SW480 (cell line): ENCODE measurements around the gene ADARB1.

Experiments
- DNase-seq: peaks from one replicate; pipeline ENCODE4 v3.0.0-alpha.2; 2016; ENCODE audit warnings: low spot score

The ADARB1 gene

GRCh38 chr21:45169682-45170081, 95.3 kb downstream of the ADARB1 start:
- no peak for DNase-seq

GRCh38 chr21:45170987-45171386, 96.6 kb downstream of the ADARB1 start:
- no peak for DNase-seq

GRCh38 chr21:45172420-45172819, 98.0 kb downstream of the ADARB1 start:
- DNase-seq: no peak

GRCh38 chr21:45175326-45176095, 101.1 kb downstream of the ADARB1 start:
- no peak for DNase-seq

- DNase-seq: no peak
Observed at GRCh38 chr21:45176141-45176540, 101.8 kb downstream of the ADARB1 start.

GRCh38 chr21:45177039-45177438, 102.7 kb downstream of the ADARB1 start:
- no peak for DNase-seq

- no peak for DNase-seq
Observed at GRCh38 chr21:45178070-45178608, 103.8 kb downstream of the ADARB1 start.

- no peak for DNase-seq
Observed at GRCh38 chr21:45178971-45179370, 104.6 kb downstream of the ADARB1 start.

GRCh38 chr21:45179568-45180245, 105.3 kb downstream of the ADARB1 start:
- DNase-seq: no peak

- DNase-seq: no peak
Observed at GRCh38 chr21:45180246-45180599, 105.8 kb downstream of the ADARB1 start.

- no peak for DNase-seq
Observed at GRCh38 chr21:45182958-45183357, 108.6 kb downstream of the ADARB1 start.

GRCh38 chr21:45183852-45184251, 109.5 kb downstream of the ADARB1 start:
- no peak for DNase-seq

- no peak for DNase-seq
Observed at GRCh38 chr21:45184869-45185268, 110.5 kb downstream of the ADARB1 start.

GRCh38 chr21:45186709-45187108, 112.3 kb downstream of the ADARB1 start:
- no peak for DNase-seq

- no peak for DNase-seq
Observed at GRCh38 chr21:45187646-45188045, 113.3 kb downstream of the ADARB1 start.

- DNase-seq: no peak
Observed at GRCh38 chr21:45190013-45190412, 115.6 kb downstream of the ADARB1 start.

- DNase-seq: no peak
Observed at GRCh38 chr21:45192332-45192731, 118.0 kb downstream of the ADARB1 start.

- DNase-seq: no peak
Observed at GRCh38 chr21:45196620-45197019, 122.2 kb downstream of the ADARB1 start.

- DNase-seq: no peak
Observed at GRCh38 chr21:45199201-45199600, 124.8 kb downstream of the ADARB1 start.

- DNase-seq: no peak
Observed at GRCh38 chr21:45200031-45200430, 125.7 kb downstream of the ADARB1 start.

- DNase-seq: no peak
Observed at GRCh38 chr21:45200581-45201296, 126.4 kb downstream of the ADARB1 start.

- DNase-seq: no peak
Observed at GRCh38 chr21:45202344-45202743, 128.0 kb downstream of the ADARB1 start.

- no peak for DNase-seq
Observed at GRCh38 chr21:45202889-45203288, 128.5 kb downstream of the ADARB1 start.
